Measurements from ENCODE around the gene SLC26A1.

SLC26A1 gene

GRCh38 chr4:1024882-1025545 lies 31.8 kb upstream of the SLC26A1 start:
- Histone ChIP-seq H3K4me2 (ENCODE audit: low read length) (no peak overlapping the region), H3K9me3 (ENCODE audit: low read length) (no peaks in the 10 kb centered on the region), H3K27me3 (ENCODE audit: insufficient read depth, low read length) (no peaks in the 10 kb centered on the region), H3K4me1 (ENCODE audit: insufficient read depth, low read length, severe bottlenecking) (peaks cover 7% of the 10 kb centered on the region), H2AFZ (ENCODE audit: low read length) (no peak overlapping the region), H3K36me3 (ENCODE audit: insufficient read depth, low read length) (no peaks in the 10 kb centered on the region), H4K20me1 (ENCODE audit: insufficient read depth, low read length) (no peaks in the 10 kb centered on the region), H3K4me3 (ENCODE audit: low read depth, low read length, poor library complexity, severe bottlenecking) (no peak overlapping the region), H3K79me2 (ENCODE audit: insufficient read depth, low read length) (no peaks in the 10 kb centered on the region), H3K27ac (ENCODE audit: low read depth, low read length, poor library complexity, severe bottlenecking) (no peak overlapping the region), H3F3A (ENCODE audit: insufficient read depth, low read length) (no peaks in the 10 kb centered on the region), H3K9ac (ENCODE audit: low read length) (no peak overlapping the region), H3K9me2 (ENCODE audit: low read depth, low read length) (no peaks in the 10 kb centered on the region)
- TF ChIP-seq CTCF (IDR thresholded peaks at IDR 0.05; ENCODE audit: low read length), result no peak
- TF ChIP-seq EZH2 (IDR thresholded peaks at IDR 0.05; ENCODE audit: borderline replicate concordance, low read length), result no peak

- no peak overlapping the region for H3K9ac ChIP-seq (ENCODE audit: low read length)
- H3F3A ChIP-seq (ENCODE audit: insufficient read depth, low read length), result no peaks in the 10 kb centered on the region
- H3K36me3 ChIP-seq (ENCODE audit: insufficient read depth, low read length), result no peaks in the 10 kb centered on the region
- no peaks in the 10 kb centered on the region for H4K20me1 ChIP-seq (ENCODE audit: insufficient read depth, low read length)
- H3K79me2 ChIP-seq (ENCODE audit: insufficient read depth, low read length), result no peaks in the 10 kb centered on the region
- TF ChIP-seq CTCF (IDR thresholded peaks at IDR 0.05; ENCODE audit: low read length) (no peak), EZH2 (IDR thresholded peaks at IDR 0.05; ENCODE audit: borderline replicate concordance, low read length) (no peak)
- peaks cover 7% of the 10 kb centered on the region for H3K4me1 ChIP-seq (ENCODE audit: insufficient read depth, low read length, severe bottlenecking)
- H3K4me2 ChIP-seq (ENCODE audit: low read length), result no peak overlapping the region
- H3K27me3 ChIP-seq (ENCODE audit: insufficient read depth, low read length), result no peaks in the 10 kb centered on the region
- H3K27ac ChIP-seq (ENCODE audit: low read depth, low read length, poor library complexity, severe bottlenecking), result no peak overlapping the region
- no peak overlapping the region for H2AFZ ChIP-seq (ENCODE audit: low read length)
- no peak overlapping the region for H3K4me3 ChIP-seq (ENCODE audit: low read depth, low read length, poor library complexity, severe bottlenecking)
- no peaks in the 10 kb centered on the region for H3K9me3 ChIP-seq (ENCODE audit: low read length)
- H3K9me2 ChIP-seq (ENCODE audit: low read depth, low read length), result no peaks in the 10 kb centered on the region
Observed at GRCh38 chr4:1023895-1024740, 30.9 kb upstream of the SLC26A1 start.

GRCh38 chr4:1023075-1023640 lies 30.0 kb upstream of the SLC26A1 start:
- Histone ChIP-seq H4K20me1 (ENCODE audit: insufficient read depth, low read length) (no peaks in the 10 kb centered on the region), H2AFZ (ENCODE audit: low read length) (no peak overlapping the region), H3F3A (ENCODE audit: insufficient read depth, low read length) (no peaks in the 10 kb centered on the region), H3K9ac (ENCODE audit: low read length) (no peak overlapping the region), H3K9me2 (ENCODE audit: low read depth, low read length) (no peaks in the 10 kb centered on the region), H3K4me2 (ENCODE audit: low read length) (no peak overlapping the region), H3K4me3 (ENCODE audit: low read depth, low read length, poor library complexity, severe bottlenecking) (no peak overlapping the region), H3K4me1 (ENCODE audit: insufficient read depth, low read length, severe bottlenecking) (peaks cover 7% of the 10 kb centered on the region), H3K9me3 (ENCODE audit: low read length) (no peaks in the 10 kb centered on the region), H3K36me3 (ENCODE audit: insufficient read depth, low read length) (no peaks in the 10 kb centered on the region), H3K27ac (ENCODE audit: low read depth, low read length, poor library complexity, severe bottlenecking) (no peak overlapping the region), H3K27me3 (ENCODE audit: insufficient read depth, low read length) (no peaks in the 10 kb centered on the region), H3K79me2 (ENCODE audit: insufficient read depth, low read length) (no peaks in the 10 kb centered on the region)
- TF ChIP-seq CTCF (IDR thresholded peaks at IDR 0.05; ENCODE audit: low read length) (no peak), EZH2 (IDR thresholded peaks at IDR 0.05; ENCODE audit: borderline replicate concordance, low read length) (no peak)
